ES-I3 (cell line): ENCODE data around the gene PRKACB.
"Not testable (repeated sequence)": the region's sequence is repeated elsewhere in the genome, so short reads cannot be mapped to it uniquely, and the experiment has no call there.

Experiments
- H3K36me3 ChIP-seq: 2 replicates; pipeline ENCODE4 v1.6.1; 2013; ENCODE audit warnings: mild to moderate bottlenecking, low read length, control low read depth, moderate library complexity; ENCODE audit not compliant: insufficient read depth
- H3K4me1 ChIP-seq: 2 replicates; pipeline ENCODE4 v1.6.1; 2013; ENCODE audit warnings: mild to moderate bottlenecking, control low read depth, low read length; ENCODE audit not compliant: insufficient read depth
- H3K9ac ChIP-seq: 2 replicates; pipeline ENCODE4 v1.6.1; 2013; ENCODE audit warnings: low read depth, mild to moderate bottlenecking, low read length, moderate library complexity
- H3K9me3 ChIP-seq: 2 replicates; pipeline ENCODE4 v1.6.1; 2013; ENCODE audit warnings: mild to moderate bottlenecking, low read length, moderate library complexity; ENCODE audit not compliant: control insufficient read depth, insufficient read depth

The PRKACB gene

DNA sequence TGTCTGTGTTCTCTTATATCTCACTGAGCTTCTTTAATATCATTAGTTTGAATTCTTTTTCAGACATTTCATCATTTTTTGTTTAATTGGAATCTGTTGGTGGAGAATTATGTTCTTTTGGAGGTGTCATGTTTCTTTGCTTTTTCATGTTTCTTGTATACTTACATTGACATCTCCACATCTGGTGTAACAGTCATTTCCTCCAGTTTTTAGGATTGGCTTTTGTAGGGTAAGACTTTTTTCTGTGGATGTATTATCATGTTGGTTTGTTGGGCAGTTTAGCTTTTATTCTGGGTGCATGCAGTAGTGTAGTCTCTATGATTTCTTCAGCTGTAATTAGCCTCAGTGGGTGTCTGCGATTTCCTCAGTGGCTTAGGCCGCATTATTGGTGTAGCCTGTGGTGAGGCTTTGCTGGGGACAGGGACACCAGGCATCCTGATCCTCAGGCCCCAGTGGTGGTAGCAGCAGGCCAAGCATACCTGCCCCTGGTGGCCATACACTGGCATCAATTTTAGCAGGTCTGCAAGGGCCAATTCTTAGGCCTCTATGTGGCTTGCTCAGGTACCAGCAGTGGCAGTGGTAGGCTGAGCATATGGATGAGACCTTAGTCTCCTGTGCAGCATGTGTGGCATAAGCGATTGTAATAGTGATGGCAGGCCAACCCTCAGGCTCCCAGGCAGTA lies 79.8 kb downstream of the PRKACB start:
- Histone ChIP-seq H3K36me3 (no peaks in the 10 kb centered on the region), H3K9ac (no peak overlapping the region)

DNA sequence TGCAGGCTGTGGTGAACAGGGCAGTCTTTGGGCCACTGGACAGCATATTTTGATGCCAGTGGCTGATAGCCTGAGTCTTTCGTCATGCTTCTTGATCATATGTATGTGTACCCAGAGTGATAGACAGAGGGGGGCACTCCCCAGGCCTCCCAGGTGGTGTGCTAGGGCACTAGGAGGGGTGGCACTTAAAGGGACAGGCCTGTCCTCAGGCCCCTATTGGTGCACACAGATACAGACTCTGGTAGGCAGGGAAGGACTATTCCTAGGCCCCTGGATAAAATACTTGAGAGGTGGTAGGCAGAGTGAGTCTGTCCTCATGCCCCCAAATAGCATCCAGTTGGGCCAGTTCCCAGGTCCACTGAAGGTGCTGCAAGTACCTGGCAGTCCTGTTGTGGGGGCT lies 80.8 kb downstream of the PRKACB start:
- no peaks in the 10 kb centered on the region for H3K36me3 ChIP-seq
- no peak overlapping the region for H3K9ac ChIP-seq
- no peaks in the 10 kb centered on the region for H3K4me1 ChIP-seq
- no peaks in the 10 kb centered on the region for H3K9me3 ChIP-seq

More for the DNA sequence above, 79.8 kb downstream of the PRKACB start:
- Histone ChIP-seq H3K9me3 (no peaks in the 10 kb centered on the region), H3K4me1 (no peaks in the 10 kb centered on the region)

DNA sequence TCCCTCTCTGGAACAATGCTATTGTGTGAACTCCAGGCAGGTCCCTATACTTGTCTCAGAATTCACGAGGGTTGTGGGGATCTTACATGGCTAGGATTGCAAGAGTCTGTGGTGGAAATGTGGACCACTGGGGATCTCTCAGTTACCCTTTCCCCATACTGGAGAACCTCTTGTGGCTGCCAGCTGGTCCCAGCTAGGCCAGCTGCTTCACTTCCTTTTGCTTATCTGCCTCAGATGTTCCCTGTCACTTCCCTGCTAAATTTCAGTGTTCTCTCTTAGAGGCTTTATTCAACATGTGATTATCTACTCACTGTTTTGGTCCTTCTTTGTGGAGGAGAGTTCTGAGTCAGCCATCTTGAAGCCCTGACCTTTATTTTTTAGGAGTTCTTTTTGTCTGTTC lies 81.6 kb downstream of the PRKACB start:
- Histone ChIP-seq H3K36me3 (no peaks in the 10 kb centered on the region), H3K9ac (no peak overlapping the region), H3K4me1 (no peaks in the 10 kb centered on the region), H3K9me3 (no peaks in the 10 kb centered on the region)

DNA sequence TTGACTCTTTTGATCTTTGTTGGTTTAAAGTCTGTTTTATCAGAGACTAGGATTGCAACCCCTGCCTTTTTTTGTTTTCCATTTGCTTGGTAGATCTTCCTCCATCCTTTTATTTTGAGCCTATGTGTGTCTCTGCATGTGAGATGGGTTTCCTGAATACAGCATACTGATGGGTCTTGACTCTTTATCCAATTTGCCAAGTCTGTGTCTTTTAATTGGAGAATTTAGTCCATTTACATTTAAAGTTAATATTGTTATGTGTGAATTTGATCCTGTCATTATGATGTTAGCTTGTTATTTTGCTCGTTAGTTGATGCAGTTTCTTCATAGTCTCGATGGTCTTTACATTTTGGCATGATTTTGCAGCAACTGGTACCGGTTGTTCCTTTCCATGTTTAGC lies 88.6 kb downstream of the PRKACB start:
- not testable (repeated sequence) for H3K4me1 ChIP-seq, H3K36me3 ChIP-seq, H3K9ac ChIP-seq, H3K9me3 ChIP-seq

DNA sequence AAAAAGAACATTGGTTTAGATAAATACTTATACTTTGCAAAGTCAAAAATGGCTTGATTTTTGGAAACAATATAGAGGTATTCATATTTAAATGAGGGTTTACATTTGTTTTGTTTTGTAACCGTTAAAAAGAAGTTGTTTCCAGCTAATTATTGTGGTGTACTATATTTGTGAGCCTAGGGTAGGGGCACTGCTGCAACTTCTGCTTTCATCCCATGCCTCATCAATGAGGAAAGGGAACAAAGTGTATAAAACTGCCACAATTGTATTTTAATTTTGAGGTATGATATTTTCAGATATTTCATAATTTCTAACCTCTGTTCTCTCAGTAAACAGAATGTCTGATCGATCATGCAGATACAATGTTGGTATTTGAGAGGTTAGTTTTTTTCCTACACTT lies 92.2 kb downstream of the PRKACB start:
- no peak overlapping the region for H3K9ac ChIP-seq
- no peaks in the 10 kb centered on the region; the same call in 1 of the 2 replicates for H3K9me3 ChIP-seq
- H3K36me3 ChIP-seq, result peaks cover 2% of the 10 kb centered on the region; the same call in 1 of the 2 replicates
- no peaks in the 10 kb centered on the region for H3K4me1 ChIP-seq

DNA sequence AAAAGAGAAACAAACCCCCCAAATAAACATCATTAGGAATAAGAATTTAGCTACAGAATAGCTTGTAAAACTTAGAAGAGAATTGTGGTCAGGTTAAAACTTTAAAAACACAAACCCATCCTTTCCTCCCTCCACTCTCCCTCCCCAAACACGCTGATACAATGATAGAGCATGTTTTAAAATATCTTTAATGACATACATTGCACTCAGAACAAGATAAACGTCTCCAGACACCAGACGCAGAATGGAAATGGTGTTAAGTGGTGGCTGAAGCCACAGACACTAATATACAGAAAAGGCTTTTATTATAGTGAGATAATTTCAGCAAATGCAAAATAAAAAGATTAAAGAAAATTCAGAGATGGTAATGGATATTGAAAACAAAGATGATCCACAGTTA lies 98.6 kb downstream of the PRKACB start:
- Histone ChIP-seq H3K4me1 (no peaks in the 10 kb centered on the region), H3K36me3 (peaks cover 2% of the 10 kb centered on the region; the same call in 1 of the 2 replicates), H3K9ac (no peak overlapping the region), H3K9me3 (no peaks in the 10 kb centered on the region)

DNA sequence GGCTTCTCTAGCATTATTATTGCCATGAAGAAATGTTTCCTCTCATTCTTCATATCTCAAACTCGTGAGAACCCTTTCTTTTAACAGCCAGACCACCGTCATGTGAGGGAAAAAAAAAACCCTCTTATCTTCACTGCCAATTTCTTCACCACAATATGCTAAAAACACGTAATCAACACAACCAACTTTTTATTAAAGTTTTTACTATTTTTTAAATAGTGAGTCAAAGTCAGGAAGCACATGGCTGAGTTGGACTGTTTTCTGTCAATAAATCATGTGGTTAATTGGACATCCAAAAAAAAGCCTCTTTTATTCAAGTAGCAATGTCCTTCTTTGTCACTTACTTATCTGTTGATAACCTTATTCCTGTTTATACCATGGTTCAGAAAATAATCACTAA lies 101.5 kb downstream of the PRKACB start:
- no peaks in the 10 kb centered on the region for H3K4me1 ChIP-seq
- no peaks in the 10 kb centered on the region for H3K9me3 ChIP-seq
- no peaks in the 10 kb centered on the region for H3K36me3 ChIP-seq
- no peak overlapping the region for H3K9ac ChIP-seq

DNA sequence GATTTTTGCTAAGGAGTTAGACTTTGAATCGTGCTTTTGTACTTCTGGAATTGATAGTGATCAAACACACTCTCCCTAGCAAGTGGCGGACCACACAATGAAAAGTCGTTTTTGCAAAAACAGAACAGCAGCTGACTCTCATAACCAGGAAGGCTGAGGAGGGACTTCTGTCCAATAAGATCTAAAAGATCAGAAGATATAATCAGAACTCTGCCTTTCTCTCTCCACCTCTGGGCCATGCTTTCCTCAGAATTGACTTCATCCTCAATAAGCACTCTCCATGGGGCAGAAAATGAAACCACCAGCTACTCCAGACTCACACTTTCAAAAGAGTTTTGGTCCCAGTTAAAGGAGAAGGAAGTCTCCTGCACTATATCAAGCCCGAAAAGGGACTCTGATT lies 102.1 kb downstream of the PRKACB start:
- no peaks in the 10 kb centered on the region for H3K4me1 ChIP-seq
- H3K9me3 ChIP-seq, result no peaks in the 10 kb centered on the region
- no peak overlapping the region for H3K9ac ChIP-seq
- no peaks in the 10 kb centered on the region for H3K36me3 ChIP-seq

DNA sequence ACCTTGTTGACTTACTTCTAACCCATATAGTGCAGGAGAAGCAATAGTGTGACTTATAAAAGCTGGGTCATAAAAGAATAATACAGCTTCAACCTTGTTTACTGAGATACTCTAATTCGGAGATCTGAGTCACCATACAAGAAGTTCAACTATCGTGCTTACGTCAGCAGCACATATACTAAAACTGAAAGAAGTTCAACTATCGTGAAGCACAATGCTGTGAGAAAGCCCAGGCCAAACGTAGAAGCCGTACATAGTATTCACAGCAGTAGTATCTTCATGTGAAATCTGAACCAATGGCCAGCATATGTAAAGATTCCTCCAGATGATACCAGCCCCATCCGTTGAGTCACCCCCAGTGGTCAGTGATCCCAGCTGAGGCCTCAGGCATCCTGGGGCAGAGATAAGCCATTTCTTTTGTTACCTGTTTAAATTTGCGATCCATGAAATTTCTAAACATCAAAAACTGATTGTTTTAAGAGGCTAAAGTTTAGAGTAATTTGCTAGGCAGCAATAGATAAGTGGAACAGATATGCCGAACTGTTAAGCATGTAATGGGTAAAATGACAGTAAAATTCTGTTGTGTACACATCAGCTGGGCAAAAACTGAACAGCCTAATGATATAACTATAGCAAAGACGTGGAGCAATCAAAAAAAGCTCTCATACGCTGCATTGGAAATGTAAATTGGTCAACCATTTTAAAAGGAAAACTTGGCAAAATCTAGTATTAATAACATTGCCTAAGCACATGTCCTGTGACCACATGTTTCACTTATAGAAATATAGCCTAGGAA lies 103.6 kb downstream of the PRKACB start:
- Histone ChIP-seq H3K4me1 (no peaks in the 10 kb centered on the region), H3K36me3 (no peaks in the 10 kb centered on the region), H3K9ac (no peak overlapping the region), H3K9me3 (no peaks in the 10 kb centered on the region)

DNA sequence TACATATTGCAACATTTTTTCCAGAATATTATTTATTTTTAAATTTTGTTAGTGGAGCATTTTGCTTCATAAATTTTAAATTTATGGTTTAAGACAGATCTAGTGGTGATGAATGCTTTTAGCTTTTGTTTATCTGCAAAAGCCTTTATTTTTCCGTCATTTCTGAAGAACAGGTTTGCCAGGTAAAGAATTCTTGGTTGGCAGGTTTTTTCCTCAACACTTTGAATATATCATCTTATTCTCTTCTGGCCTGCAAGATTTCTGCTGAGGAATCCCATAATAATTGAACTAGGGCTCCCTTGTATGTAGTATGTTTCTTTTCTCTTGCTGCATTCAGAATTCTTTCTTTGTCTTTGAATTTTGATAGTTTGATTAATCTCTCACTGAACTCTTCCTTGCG lies 106.6 kb downstream of the PRKACB start:
- Histone ChIP-seq H3K36me3 (no peaks in the 10 kb centered on the region), H3K9ac (no peak overlapping the region), H3K4me1 (peaks cover 8% of the 10 kb centered on the region), H3K9me3 (no peaks in the 10 kb centered on the region)

DNA sequence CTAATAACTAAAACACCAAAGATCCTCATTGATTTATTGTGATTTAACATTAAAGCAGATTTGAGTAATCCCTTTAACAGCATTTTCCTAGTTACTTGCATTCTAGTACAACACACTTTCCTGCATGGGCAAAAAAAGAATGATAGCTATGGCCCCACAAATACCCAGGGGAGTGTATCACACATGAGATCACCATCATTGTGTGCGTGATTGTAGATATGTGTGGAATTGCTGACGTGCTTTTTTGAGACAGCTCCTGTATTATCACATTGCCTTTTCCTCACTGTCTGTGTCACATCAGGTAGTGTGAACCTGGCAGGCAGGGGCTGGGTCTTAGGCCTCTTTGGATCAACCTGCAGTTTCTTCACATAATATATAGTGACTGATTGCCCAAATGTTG lies 109.0 kb downstream of the PRKACB start:
- Histone ChIP-seq H3K36me3 (no peaks in the 10 kb centered on the region), H3K4me1 (peaks cover 8% of the 10 kb centered on the region), H3K9me3 (no peaks in the 10 kb centered on the region), H3K9ac (no peak overlapping the region)

DNA sequence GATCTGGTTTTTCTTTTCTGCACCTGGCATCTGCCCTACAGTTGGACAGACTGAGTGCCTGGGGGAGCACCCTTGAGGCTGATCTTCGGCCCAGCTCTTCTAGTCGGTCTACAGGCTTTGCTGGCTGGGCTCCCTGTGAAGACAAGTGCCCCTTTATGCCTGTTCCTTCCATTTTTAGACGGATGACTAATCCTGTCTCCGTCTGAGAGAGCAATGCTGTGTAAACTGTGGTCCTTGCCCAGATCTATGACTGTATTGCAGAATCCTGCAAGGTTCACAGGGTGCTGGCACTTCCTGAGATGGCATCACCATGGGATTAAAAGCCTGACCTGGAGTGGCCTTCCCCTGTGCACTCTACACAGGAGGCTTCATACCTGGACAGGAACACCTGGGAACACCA lies 109.8 kb downstream of the PRKACB start:
- H3K9ac ChIP-seq, result no peak overlapping the region
- no peaks in the 10 kb centered on the region for H3K9me3 ChIP-seq
- peaks cover 8% of the 10 kb centered on the region for H3K4me1 ChIP-seq
- H3K36me3 ChIP-seq, result no peaks in the 10 kb centered on the region

DNA sequence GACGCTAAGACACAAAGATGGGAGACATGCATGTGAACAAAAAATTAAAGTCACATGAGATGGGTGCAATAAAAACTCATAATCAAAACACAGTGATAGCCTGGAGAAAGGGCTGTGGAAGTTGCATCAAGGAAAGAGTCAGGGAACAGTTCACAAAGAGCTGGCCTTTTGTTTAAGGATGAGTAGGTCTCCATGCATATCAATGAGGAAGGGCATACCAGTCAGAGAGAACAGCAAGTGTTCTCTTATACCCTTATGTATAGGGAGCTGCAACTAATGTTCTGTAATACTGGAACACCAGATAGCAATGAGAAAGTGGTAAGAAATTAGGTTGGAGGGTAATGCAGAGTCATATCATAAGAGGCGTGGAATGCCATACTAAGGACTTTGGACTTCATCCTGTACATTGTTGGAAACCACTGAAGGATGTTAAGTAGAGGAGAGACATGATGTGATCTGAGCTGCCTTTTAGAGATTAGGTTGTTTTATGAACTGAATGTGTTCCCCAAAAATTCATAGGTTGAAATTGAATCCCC lies 110.7 kb downstream of the PRKACB start:
- Histone ChIP-seq H3K36me3 (no peaks in the 10 kb centered on the region), H3K9me3 (no peaks in the 10 kb centered on the region), H3K4me1 (peaks cover 8% of the 10 kb centered on the region), H3K9ac (no peak overlapping the region)

DNA sequence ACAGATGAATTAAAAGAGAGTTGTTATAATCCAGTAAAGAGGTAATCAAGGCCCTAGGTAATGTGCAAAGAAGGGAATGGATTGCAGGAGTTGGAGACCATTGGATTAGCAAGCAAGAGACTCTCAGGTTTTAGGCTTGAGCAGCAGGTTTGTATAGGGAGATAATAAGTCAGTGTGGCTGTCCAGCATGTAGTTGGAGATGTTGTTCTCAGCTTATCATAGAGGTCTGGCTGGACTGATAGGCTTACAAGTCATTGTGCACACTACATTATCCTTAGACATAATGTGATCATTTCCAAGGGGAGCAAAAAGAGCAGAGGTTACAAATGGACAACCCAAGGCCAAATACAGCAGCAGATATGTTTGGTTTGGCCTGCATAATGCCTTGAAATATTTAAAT lies 111.5 kb downstream of the PRKACB start:
- H3K9ac ChIP-seq, result no peak overlapping the region
- H3K9me3 ChIP-seq, result no peaks in the 10 kb centered on the region
- peaks cover 8% of the 10 kb centered on the region for H3K4me1 ChIP-seq
- no peaks in the 10 kb centered on the region for H3K36me3 ChIP-seq

DNA sequence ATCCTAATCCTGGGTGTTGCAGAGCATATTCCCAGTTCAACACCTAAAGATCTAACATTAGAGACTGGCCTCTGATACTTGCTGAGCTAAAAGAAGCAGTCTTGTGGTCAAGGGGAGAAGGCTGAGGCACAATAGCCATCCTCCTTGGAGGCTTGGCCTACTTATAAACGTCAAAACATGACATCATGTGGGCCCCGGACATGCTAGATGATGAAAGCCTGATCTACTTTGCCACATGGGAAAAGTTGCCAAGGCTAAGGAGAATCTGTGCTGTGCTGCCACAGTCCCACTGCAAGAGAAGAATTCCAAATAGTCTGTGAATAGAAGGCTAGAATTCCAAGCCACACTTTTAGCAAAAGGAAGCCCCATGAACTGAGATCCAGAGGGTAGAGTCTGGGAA lies 113.5 kb downstream of the PRKACB start:
- Histone ChIP-seq H3K4me1 (peaks cover 8% of the 10 kb centered on the region), H3K36me3 (no peaks in the 10 kb centered on the region), H3K9ac (no peak overlapping the region), H3K9me3 (no peaks in the 10 kb centered on the region)
